GM19238 (cell line): ENCODE measurements around the gene STK11.

Source experiments
- DNase-seq: peaks from one replicate; pipeline ENCODE4 v3.0.0; 2011; ENCODE audit warnings: low spot score; ENCODE audit not compliant: insufficient read length

STK11 gene, protein sequence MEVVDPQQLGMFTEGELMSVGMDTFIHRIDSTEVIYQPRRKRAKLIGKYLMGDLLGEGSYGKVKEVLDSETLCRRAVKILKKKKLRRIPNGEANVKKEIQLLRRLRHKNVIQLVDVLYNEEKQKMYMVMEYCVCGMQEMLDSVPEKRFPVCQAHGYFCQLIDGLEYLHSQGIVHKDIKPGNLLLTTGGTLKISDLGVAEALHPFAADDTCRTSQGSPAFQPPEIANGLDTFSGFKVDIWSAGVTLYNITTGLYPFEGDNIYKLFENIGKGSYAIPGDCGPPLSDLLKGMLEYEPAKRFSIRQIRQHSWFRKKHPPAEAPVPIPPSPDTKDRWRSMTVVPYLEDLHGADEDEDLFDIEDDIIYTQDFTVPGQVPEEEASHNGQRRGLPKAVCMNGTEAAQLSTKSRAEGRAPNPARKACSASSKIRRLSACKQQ

DNA sequence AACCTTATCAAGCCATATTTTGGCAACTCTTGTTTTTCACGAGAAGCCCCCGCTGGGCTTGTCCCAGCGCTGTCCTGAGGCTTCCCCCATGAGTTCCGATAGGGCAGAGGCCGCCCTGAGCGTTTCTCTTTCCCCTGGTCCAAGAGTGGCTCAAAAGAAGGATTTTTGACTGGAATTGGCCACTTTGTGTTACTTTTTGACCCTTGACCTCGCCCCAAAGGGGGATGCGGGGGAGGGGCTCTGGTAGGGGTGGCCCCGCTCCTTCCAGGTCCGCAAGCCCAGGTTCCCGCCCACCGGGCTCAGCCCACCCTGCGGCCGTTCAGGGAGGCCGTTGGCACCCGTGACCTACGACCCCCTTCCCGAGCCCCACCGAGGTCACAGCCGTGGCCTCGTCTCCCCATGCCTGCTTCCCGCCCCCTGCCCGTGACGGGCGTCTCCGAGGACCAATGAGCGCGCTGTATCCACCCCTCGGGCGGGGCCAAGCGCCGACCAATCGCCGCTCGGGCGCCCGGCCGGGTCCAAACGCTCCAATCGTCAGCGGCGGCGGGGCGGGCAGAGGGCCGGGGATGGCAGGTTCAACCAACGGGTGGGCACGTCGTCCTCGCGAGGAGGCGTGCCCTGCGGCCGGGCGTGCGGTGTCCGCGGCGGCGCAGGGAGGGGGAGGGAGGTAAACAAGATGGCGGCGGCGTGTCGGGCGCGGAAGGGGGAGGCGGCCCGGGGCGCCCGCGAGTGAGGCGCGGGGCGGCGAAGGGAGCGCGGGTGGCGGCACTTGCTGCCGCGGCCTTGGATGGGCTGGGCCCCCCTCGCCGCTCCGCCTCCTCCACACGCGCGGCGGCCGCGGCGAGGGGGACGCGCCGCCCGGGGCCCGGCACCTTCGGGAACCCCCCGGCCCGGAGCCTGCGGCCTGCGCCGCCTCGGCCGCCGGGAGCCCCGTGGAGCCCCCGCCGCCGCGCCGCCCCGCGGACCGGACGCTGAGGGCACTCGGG is at the start of gene STK11:
Gene STK11 (plus strand): TSS at position 665 of the 986 bp plus-strand sequence. CDS start 1,136 bp downstream, outside the sequence.
- DNase-seq, result peak; percentile 100

DNA sequence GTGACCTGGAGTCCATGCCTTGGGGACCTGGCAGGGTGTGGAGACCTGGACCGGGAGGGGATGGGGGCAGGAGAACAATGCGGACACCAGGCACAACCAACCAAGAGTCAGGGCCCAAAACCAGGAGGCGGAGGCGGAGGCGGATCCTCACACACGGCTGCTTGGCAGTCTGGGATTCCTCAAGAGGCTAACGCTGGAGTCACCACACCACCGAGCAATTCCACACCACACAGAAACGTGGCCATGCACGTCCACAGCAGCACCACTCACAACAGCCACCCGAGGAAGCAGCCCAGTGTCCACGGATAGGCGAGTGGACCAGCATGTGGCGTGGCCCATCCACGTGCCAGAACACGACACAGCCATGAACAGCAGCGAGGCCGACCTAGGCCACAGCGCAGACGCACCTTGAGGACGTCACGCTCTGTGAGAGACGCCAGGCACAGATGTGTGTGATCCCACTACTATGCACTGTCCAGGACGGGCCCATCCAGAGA is 49.2 kb upstream of the STK11 start:
- no peak for DNase-seq

DNA sequence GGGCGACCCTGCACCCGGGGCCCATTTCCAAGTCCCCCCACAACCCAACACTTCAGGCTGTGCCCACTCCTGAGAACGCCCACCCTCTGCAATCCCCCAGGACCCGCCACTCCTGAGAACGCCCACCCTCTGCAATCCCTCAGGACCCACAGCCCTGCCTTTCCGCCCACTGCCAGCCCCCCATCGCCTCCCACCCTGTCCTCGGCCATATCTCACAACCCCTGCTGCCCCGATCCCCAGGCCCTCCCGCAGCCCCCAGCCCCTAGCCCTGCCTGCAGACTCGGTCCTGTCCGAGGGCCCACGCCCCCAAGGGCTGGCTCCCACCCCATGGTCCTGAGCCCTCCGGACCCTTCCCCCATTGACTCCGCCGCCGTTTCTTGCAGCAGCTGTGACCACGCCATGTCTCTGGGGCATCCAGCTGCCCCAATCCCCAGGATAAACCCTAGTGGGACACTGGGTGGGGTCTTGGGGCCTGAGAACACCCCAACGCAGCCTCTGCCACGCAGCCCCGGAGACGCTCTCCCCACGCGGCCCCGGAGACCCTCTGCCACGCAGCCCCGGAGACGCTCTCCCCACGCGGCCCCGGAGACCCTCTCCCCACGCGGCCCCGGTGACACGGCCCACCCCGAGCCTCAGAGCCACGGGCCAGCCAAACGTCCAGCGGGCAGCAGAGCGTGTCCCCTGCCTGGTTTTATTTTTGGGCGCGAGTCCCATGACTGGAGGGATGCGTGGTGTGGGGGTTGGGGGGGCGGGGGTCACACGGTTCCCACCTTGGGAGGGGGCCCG is 48.6 kb upstream of the STK11 start:
- DNase-seq, result no peak

DNA sequence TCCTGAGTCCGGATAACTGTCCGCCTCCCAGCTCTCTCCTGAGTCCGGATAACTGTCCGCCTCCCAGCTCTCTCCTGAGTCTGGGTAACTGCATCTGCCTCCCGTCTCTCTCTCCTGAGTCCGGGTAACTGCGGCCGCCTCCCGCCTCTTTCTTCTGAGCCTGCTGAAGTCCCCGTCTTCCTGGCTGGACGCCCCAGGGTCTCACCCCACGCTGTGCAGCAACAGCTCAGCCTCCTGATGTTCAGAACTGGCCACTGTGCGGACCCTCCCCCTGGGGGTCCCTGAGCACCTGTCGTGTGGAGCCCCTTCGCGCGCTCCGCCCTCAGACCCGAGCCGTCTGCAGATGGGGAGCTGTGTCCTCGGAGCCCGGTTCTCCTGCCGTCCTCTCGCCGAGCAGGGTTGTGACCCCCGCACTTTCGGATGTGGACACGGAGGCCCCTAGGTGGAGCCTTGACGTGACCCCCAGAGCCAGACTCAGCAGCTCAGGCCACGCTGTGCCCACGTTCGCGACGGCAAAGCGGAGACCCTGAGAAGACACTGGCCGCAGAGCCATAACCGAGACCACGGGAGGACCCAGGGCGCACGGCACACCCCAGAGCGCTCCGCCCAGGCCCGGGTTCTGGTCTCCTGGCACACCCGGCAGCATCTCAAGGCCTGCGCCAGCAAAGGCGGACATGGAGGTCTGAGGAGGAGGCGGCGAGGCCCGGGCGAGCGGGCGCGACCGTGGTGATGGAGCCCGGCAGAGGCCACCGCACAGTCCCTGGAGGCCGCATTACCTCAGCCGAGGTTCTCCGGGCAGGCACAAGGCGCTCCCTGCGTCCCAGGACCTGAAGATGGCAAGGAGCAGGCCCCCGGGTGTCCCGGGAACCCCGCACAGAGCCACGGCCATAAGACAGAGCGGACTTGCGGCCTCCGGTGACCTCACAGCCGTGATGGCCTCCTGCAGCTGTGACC is 47.4 kb upstream of the STK11 start:
- DNase-seq, result no peak

GRCh38 chr19:1158885-1159448 is 46.6 kb upstream of the STK11 start:
- DNase-seq, result no peak

GRCh38 chr19:1159864-1160595 is 45.5 kb upstream of the STK11 start:
- DNase-seq, result no peak

- no peak for DNase-seq
Measured at GRCh38 chr19:1161716-1162115, 43.9 kb upstream of the STK11 start.

DNA sequence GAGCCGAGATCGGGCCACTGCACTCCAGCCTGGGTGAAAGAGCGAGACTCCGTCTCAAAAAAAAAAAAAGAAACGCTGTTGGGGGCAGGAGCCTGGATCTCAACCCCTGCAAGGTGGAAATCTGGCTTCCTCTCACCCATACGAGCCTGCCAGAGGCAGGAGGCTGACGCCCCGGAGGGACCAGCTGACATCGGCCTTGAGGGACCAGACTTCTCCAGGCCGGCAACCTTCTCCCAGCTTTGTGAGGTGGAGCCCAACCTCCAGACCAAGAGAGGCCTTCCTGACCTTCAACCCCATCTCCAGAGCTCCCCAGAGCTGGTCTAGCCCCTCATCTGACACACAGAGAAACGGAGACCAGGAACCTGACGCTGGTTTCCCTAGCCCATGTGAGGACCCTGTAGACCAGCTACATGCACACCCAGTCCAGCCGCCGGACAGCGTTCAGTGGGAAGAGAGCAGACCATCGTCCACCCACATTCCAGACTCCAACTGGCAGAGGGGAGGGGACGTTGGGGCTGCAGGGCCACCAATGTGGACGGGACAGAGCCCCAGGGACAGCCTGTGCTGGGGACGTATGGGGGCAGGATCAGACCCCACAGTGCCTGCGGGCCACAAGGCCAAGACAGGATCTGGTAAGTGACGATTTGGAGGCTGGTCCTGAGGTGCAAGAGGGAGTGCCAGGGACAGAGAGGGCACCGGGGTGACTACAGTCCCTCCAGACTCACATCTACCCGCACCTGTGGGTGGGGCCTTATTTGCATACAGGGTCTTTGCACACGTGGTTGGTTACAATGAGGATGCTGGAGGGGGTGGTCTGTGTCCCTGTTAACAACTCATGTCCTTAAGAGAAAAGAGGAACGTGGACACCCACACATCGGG is 42.9 kb upstream of the STK11 start:
- DNase-seq, result no peak

DNA sequence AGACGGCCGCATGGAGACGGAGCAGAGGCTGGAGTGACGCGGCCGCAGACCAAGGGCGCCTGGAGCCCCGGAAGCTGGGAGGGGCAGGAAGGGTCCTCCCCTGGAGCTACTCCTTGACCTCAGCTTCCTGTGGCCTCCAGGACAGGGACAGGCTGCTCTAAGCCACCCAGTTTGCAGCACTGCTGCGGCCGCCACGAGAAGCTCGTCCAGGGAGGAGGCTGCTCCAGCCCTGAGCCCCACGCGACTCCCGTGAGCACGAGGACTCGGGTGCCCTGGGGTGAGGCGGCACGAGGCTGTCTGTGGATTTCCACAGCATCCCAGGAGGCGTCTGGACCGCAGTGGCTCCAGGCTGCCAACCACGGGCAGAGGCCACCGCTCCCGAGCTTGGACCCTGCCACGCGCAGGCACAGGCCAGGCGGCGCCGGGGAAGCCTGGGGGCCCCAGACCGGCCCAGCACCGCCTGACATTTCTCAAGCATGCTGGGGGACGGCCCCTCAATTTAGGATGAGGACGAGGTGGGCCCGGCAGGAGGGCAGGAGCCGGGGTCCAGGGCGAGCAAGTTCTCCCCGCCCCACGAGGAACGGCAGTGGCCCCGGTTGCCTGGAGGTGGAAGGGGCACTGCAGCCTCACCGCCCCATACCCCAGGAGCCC is 42.2 kb upstream of the STK11 start:
- DNase-seq, result no peak

- no peak for DNase-seq
Measured at GRCh38 chr19:1163934-1164683, 41.5 kb upstream of the STK11 start.

GRCh38 chr19:1164684-1165531 is 40.7 kb upstream of the STK11 start:
- no peak for DNase-seq

GRCh38 chr19:1166872-1167573 is 38.6 kb upstream of the STK11 start:
- DNase-seq, result no peak

GRCh38 chr19:1167687-1168571 is 37.6 kb upstream of the STK11 start:
- DNase-seq, result no peak
